HG03432 (cell line): Measurements from ENCODE around the gene C17orf75.
A peak's percentile ranks its signal among the peaks of the same experiment; 100 is the strongest.
"Not testable (repeated sequence)": the region's sequence is repeated elsewhere in the genome, so short reads cannot be mapped to it uniquely, and the experiment has no call there.

ENCODE experiments used
- ATAC-seq: cut with Tn5 transposase; IDR thresholded peaks from one replicate; pipeline ENCODE4 v1.9.1; 2021; ENCODE audit warnings: mild to moderate bottlenecking, moderate library complexity; ENCODE audit not compliant: unreplicated experiment

Gene C17orf75

DNA sequence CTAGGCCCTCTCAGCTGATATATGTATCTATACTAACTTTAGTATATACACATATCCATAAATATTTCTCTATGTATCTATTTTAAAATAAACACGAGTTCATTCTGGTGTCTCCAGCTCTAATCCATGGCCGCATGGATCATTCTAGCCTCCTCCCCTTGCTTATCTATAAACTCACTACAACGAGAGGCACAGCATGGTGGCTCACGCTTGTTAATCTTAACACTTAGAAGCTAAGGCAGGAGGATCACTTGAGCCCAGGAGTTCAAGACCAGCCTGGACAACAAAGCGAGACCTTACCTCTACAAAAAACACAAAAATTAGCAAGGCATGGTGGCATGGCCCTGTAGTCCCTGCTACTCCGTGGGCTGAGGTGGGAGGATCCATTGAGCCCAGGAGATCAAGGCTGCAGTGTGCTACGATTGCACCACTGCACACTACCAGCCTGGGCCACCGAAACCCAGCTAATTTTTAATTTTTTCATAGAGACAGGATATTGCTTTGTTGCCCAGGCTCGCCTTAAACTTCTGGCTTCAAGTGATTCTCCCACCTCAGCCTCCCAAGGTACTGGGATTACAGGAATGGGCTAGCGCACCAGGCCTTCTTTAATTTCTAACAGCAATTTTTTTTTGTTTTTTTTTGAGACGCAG, 4.1 kb upstream of the C17orf75 start:
- no peak for ATAC-seq

DNA sequence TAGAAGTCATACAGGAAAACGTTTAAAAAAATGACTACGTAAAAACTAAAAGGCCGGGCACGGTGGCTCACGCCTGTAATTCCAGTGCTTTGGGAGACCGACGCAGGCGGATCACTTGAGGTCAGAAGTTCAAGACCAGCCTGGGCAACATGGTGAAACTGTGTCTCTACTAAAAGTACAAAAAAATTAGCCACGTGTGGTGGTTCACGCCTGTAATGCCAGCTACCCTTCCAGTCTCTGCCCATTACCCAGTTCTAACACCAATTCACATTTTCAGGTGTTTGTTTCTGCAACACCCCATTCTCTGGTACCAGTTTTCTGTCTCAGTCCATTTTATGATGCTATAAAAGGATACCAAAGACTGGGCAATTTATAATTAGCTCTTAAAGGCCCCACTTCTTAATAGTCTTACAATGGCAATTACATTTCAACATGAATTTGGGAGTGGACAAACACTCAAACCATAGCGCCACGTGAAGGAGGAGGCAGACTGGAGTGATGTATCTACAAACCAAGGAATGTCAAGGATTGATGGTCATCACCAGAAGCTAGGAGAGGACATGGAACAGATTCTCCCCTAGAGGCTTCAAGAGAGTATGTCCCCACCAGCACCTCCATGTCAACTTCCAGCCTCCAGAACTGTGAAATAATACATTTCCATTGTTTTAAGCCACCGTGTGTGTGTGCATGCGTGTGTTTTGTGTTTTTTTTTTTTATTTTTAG, 791 bp upstream of the C17orf75 start:
- ATAC-seq = no peak

DNA sequence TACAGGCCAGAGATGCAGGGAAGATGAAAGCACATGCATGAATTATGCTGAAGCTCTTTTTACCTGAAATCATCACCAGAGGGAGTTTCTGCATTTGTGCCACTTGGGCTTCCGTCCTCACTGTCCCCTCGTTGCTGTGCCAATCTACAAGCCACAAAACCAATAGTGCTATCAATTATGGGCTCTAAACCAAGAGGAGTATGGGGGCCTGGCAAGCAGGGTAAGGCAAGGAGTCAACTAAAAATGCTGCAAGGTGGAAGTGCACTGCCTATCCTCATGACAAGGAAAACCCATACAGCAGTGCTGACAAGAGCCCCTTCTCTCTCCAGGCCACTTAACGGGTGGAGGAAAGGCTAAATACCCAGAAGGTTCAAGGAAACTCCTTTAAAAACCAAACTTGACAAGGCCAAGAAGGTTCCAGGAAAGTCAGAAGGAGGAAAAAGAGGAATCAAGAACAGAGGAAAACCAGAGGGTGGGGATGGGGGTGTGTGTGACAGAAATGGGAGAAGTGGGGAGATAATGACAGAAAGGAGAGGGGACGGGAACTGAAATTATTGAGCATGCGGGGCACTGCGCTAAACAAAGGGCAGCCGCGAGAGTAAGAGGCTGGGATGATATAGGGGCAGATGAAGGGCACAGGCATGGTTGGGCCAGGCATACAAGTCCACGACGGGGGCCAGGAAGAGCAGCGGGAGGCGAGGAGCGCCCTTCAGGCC, 674 bp downstream of the C17orf75 start:
- peak; percentile 18 for ATAC-seq

DNA sequence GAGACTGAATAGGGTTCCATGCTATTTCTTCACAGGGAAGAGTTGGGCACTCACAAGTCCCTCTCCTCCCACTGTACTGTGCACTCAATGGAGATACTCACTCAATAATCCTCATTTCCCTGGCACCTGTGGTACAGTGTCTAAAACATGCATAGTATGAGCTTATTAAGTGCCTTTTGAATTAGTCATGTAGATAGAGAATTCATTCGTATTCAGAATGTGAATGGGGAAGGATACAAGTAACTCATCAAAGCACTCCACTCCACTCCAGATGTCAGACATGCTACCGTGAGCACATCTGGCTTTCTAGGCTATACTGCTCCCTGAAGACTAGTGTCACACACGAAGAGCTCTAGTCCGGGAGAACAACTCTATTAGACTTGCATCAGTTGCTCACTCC, 6.3 kb downstream of the C17orf75 start:
- no peak for ATAC-seq

DNA sequence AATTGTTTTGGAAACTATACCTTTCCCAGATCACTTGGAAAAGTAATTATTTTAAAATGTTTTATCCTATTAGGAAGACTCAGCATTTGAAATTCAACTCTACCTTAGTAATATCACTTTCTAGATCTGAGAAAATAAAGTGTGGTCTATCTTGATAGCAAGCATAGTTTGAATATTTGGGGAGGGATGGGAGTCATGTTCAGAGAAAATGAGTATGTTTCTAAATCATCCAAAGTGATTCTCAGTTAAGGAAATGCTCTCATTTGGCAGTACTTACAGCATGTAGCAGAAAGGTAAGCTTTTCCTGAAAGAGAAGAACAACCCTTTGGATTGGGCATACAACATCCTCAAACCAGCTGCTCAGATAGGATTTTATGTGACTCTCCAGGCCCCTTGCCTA, 6.9 kb downstream of the C17orf75 start:
- no peak for ATAC-seq

DNA sequence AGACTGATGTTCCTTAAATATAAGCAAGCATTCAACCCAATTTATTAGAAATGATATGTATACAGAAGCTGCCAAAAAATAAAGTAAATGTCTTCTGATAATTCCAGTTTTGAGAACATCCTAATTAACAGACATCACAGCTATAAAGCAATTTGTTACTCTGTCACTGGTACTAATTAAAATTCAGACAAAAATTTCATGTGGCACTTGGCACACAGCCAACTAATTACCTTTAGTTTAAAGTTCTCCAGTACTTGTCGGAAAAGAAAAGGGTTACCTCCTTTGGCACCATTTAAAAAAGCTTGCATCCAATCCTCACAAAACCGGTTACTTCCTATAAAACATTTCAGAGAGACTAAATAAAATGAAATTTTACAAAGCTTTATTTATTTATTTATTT, 8.8 kb downstream of the C17orf75 start:
- no peak for ATAC-seq

DNA sequence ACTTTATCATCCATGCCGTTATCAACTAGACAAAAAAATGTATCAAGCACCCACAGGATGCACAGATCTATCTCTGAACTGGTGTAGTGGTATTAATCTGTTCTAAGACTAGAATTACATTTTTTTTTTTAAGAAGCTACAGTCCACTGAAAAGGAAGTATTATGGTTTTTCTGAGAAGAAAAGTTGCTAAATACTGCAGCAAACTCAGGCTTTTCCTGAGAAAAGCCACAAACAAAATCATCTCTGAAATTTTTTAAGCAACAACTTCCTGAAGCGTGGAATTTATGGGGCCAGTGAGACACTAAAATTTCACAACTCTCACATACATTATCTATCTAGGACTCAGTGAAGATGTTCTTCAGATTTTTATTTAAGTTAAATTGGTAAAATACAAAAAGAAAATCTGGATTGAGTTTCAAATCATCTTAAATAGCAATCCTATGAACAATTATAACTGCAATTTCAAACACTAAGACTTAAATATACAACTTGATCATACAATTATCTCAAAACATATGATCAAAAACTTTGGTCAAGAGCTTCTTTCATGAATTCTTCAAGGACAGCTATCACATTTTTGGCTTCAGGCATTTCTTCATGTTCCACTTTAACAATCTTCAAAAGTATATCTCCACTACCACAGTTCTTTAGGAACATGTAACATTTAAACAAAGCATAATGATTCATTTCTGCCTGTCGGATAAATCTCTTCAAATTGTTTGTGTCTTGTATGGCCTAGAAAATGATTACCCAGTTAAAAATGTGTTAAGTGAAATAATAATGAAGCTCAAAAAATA, 10.5 kb downstream of the C17orf75 start:
- ATAC-seq = no peak

GRCh38 chr17:32330147-32330546, 11.8 kb downstream of the C17orf75 start:
- ATAC-seq = no peak

DNA sequence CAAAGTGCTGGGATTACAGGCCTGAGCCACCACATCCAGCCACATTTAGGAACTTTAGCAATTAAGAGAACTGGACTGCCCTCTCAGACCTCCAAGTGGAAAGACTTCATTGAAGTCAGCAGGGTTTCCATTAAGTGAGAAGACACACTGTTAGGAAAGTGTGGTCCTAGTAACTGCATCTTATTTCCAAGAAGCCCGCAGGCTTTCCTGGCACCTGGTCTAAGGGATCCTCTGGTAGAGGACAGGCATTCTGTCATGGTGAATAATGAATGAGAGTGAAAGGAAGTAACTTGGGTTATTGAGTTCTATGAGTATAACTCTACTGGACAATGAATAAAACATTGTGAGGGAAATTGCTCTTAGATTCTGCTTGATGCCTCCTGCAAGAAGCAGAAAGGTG, 14.1 kb downstream of the C17orf75 start:
- ATAC-seq = no peak

DNA sequence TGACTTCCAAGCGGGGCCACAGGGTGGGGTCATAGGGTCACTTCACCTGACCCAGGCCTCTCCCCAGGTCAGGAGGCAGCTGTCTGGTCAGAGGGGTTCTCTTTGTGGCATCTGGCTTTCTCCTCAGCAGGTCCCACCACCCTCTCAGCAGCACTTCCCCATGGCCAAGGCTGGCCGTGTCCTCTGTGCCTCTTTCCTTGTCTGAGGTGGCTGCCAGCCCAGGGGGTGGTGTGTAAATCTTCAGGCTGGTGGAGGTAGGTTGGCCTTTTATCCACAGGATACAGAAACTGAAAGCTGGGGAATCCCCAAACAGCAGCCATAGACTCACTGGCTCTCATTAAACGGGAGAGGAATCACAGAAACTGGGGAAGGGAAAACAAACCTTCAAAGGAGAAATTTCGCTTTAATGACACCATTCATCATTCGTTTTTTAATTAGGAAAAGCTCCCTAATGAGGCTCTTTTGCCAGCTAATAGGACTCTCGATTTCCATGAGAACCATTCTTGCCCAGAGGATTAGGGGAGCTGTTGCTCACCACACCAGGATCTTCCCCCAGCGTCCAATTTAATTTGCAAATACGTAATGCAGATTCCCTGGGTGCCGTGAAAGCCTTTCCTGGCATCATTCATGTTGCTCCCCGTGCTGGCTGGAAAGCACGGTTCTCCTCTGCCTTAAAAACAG, 18.0 kb downstream of the C17orf75 start:
- ATAC-seq = no peak

- no peak for ATAC-seq
Measured at GRCh38 chr17:32323046-32323445, 18.9 kb downstream of the C17orf75 start.

DNA sequence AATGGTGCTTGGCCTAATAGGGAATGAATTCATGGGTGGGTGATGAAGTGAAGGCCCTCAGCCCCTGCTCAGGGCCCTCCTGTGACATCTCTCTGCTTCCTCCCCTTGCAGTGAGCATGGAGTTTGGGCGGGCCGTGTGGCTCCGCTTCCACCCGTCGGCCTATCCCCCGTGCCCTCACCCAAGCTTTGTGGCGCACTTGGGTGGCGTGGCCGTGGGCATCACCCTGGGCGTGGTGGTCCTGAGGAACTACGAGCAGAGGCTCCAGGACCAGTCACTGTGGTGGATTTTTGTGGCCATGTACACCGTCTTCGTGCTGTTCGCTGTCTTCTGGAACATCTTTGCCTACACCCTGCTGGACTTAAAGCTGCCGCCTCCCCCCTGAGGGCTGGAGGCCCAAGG, 21.1 kb downstream of the C17orf75 start:
- ATAC-seq = no peak

DNA sequence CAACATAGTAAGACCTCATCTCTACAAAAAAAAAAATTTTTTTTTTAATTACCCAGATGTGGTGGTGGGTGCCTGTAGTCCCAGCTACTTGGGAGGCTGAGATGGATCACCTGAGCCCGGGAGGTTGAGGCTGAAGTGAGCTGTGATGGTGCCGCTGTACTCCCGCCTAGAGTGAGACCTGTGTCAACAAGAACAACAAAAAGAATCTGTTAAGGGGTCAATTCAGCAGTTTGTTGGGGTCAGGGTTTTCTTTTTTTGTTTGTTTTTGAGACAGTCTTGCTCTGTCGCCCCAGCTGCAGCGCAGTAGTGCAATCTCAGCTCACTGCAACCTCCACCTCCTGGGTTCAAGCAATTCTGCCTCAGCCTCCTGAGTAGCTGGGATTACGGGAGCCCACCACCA, 21.9 kb downstream of the C17orf75 start:
- not testable (repeated sequence) for ATAC-seq

GRCh38 chr17:32319548-32319905, 22.4 kb downstream of the C17orf75 start:
- peak; percentile 72 for ATAC-seq

- ATAC-seq = no peak
Measured at GRCh38 chr17:32318071-32318470, 23.9 kb downstream of the C17orf75 start.

DNA sequence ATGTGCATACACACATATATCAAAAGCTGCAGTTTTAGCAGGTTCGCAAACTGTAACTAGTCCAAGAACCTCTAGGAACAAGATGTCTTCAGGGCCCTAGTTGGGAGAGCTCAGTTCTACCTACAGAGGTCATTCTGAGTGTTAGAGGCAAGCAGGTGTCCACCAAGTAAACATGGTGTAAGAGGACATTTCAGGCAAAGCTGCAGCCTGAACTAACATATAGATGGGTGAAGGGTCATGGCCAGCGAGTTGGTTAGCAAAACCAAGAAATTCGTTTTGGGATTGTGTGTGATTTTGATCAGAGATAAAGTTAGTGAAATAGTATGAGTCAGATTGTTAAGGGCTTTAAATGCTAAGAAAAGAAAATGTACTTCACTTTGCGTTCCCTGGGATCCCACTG, 24.6 kb downstream of the C17orf75 start:
- no peak for ATAC-seq

- ATAC-seq = not testable (repeated sequence)
Measured at GRCh38 chr17:32316653-32317052, 25.3 kb downstream of the C17orf75 start.

DNA sequence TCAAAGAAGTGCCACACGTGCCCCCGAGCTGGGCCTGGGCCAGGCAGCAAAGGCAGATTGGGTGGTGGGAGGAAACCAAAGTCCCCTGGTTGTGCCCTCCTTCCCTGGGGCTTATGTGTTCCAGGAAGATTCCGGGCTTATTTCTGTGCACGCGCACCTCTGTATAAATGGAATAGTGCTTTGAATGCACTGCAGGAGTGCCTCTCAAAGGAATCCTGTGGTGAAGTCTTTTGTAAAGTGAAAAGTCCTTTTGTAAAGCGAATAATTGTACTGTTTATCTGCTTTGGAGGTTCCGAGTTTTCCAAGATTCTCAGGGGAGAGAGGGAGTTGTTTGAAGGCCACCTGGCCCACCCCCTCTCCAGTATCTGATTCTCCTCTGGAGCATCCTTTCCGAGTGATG, 26.8 kb downstream of the C17orf75 start:
- no peak for ATAC-seq

GRCh38 chr17:32314636-32315035, 27.3 kb downstream of the C17orf75 start:
- ATAC-seq = no peak

DNA sequence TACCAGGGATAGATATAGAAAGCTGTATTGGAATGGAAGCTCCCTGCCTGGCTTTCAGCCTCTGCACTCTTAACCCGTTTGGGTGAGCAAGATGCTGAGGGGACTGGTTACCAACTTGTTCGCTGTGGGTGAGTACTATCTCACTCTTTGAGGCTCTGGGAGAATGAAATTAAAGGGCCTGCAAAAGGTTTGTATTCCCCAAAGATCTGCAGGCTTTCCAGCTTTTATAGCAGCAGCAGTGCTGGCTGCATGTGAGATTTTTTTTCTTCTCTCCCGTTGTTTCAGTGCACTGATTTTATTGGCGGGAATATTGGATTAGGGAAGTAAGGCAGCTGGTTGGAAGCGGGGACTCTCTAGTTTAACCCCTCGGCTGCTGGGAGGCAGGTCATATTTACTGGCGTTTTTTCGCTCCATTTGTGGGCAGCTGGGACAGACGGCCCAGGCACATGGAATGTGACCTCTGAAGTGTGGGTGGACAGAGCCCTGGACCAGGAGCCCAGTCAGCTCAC, 30.9 kb downstream of the C17orf75 start:
- ATAC-seq = no peak

DNA sequence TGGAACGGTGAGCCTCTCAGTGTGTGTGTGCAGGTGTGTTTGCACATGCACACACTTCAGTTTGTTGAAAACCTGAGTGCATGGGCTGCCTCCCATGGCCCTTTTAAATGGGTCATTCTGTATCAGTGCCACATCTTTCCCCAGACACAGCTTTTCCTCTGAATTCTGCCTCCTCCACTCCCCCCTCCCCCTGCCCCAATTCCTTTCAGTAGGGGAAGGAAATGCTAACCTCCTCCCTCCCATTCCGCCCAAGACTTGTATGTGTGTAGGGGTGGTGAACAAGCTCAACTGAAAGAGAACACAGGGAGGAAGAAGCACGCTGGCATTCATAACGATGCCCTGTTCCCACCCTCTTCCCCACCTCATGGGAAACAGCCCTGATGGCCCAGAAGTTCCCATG, 34.3 kb downstream of the C17orf75 start:
- ATAC-seq = no peak
